ENCODE data around the gene SVIL. TPM values are rescaled to one million over a fixed set of nuclear protein-coding genes. Genes with fewer than 3 reads are reported as not detected.

The SVIL gene
- total RNA-seq, 1 donor from 2014 or later: 58.5 TPM

DNA sequence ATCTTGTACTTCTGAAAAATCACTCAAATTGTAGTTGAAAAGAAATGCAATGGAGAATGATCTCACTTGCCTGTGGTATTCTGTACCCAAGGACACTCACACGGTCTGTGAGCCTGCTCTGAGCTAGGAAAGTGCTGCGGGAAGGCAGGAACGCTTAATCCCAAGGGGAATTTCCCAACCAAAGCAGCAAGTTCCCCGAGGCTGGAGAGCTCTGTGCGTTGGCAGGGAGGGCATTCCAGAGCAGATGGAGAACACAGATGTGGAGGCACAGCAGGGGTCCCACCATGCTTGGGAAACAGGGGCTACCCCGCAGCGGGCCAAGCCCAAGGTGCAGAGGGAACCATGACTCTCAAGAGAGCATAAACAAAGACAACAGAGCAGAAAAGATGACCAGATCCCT is 13.6 kb downstream of the SVIL start:
- TF ChIP-seq, protein P1, sequence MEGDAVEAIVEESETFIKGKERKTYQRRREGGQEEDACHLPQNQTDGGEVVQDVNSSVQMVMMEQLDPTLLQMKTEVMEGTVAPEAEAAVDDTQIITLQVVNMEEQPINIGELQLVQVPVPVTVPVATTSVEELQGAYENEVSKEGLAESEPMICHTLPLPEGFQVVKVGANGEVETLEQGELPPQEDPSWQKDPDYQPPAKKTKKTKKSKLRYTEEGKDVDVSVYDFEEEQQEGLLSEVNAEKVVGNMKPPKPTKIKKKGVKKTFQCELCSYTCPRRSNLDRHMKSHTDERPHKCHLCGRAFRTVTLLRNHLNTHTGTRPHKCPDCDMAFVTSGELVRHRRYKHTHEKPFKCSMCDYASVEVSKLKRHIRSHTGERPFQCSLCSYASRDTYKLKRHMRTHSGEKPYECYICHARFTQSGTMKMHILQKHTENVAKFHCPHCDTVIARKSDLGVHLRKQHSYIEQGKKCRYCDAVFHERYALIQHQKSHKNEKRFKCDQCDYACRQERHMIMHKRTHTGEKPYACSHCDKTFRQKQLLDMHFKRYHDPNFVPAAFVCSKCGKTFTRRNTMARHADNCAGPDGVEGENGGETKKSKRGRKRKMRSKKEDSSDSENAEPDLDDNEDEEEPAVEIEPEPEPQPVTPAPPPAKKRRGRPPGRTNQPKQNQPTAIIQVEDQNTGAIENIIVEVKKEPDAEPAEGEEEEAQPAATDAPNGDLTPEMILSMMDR (conservative IDR thresholded peaks at IDR 0.05; ENCODE audit: low read depth, low read length): no peak

DNA sequence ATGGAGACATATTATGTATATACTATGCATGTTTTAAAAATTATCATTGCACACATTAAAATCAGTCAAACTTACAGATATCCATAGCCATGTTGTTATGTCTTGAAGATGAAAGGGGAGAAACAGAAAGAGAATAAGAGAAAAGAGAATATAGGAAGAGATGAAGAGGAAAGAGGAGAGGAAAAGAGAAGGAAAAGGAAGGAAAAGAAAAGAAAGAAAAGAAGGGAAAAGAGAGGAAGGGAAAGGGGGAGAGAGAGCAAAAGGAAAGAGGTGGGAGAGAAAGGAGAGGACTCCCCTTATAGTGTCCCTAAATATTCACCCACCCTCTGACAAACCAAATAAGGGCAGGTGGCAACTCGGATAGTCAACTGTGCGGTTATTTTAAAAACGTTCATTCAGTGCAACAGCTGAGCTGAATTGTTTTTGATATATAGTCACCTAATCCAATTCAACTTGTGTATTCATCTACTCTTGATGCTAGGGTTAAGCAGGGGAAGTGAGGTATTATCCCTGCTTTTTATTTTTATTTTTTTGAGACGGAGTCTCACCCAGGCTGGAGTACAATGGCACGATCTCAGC is 14.6 kb downstream of the SVIL start:
- no peak for DNase-seq (ENCODE audit: low read depth)
- H3K4me3 ChIP-seq (ENCODE audit: low read depth, low read length): no peak overlapping the region
- TF ChIP-seq, protein P1 (conservative IDR thresholded peaks at IDR 0.05; ENCODE audit: low read depth, low read length): no peak

More for the DNA sequence above, 13.6 kb downstream of the SVIL start:
- DNase-seq (ENCODE audit: low read depth): peak; percentile 70
- no peak overlapping the region for H3K4me3 ChIP-seq (ENCODE audit: low read depth, low read length)

DNA sequence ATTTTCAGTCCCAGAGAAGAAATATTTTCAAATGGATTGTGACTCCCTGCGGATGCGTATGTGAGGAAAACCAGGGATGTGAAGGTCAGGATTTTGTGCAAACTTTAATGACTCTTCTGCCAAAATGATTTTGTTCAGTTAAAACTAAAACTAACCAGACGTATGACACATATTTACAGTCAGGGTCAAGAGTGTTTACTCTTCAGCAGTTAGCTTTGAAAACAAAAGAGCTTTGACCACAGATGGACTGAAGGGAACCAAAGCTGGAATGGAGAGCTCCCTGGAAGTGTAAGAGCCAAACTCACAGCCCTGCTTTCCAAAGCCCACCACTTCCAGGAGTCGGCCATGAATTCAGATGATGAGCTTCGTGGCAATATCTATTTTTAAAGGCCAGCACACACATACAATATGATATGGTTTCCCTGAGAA is 15.5 kb downstream of the SVIL start:
- TF ChIP-seq, protein P1 (conservative IDR thresholded peaks at IDR 0.05; ENCODE audit: low read depth, low read length): no peak
- DNase-seq (ENCODE audit: low read depth): no peak
- H3K4me3 ChIP-seq (ENCODE audit: low read depth, low read length): no peak overlapping the region

DNA sequence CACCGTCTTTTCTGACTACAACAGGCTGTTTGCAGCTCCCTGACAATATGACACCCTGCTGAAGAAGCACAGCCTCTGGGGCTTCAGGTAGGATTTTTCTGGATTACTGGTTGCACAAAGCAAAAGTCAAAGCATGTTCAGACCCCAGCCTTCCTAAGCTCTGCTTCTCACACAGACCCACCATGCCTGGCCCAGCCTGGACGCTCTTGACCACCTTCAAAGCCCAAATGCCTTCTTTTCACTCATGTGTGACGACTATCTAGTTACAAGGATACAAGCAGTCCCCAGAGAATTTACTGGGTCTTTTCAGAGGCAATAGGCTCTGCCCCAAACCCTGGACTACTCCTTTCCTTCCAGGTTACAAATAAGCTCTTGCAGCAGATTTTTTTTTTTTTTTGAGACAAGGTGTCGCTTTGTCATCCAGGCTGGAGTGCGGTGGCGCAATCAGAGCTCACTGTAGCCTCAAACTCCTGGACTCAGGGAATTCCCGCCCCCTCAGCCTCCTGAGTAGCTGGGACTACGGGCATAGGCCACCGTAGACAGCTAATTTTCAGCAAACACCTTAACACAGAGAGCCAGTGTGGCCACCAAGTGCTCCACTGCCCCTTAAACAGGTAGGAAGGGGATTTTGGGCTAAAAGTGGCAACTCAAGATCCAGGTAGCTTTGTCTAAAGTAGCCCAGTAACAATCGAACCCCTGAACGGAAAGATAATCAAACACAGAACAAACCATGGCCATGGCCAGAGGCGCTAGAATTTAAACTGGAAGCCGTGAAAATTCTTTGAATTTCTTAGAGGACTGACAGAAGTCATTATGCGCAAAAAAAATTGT is 16.2 kb downstream of the SVIL start:
- TF ChIP-seq, protein P1 (conservative IDR thresholded peaks at IDR 0.05; ENCODE audit: low read depth, low read length): no peak
- no peak overlapping the region for H3K4me3 ChIP-seq (ENCODE audit: low read depth, low read length)
- DNase-seq (ENCODE audit: low read depth): peak; percentile 54

DNA sequence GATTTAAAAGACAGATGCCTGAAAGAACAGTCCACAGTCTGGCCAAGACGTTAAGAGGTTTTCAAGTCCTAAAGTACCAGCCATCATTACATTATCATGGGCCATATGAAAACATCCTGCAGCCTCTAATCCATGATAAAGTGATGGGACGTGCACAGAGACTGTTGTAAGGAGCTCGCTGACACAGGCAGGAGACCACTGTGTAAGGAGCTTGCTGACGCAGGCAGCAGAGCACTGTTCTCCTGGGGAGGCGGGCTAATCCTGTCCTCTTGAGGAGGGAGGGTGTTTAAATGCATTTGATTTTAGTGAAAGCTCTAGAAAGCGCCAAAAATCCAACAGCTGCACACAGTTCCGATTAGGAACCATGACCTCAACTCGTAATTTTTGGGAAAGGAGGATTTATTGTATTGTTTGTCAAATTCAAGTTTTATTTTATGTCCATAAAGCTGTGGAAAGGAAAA is 16.9 kb downstream of the SVIL start:
- no peak for DNase-seq (ENCODE audit: low read depth)
- TF ChIP-seq, protein P1 (conservative IDR thresholded peaks at IDR 0.05; ENCODE audit: low read depth, low read length): no peak
- no peak overlapping the region for H3K4me3 ChIP-seq (ENCODE audit: low read depth, low read length)

DNA sequence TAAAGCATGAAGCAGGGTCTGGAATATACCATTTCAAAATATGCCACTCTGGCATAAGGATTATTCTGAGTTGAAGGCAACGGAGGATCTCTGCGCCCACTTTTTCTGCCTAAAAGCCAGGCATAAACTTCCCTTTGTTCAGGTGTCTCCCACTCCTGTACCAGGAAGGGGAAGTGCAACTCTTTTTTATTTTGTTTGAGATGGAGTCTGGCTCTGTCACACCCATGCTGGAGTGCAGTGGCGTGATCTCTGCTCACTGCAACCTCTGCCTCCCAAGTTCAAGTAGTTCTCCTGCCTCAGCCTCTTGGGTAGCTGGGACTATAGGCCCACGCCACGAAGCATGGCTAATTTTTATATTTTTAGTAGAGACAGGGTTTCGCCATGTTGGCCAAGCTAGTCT is 18.2 kb downstream of the SVIL start:
- H3K4me3 ChIP-seq (ENCODE audit: low read depth, low read length): no peak overlapping the region
- no peak for DNase-seq (ENCODE audit: low read depth)
- TF ChIP-seq, protein P1 (conservative IDR thresholded peaks at IDR 0.05; ENCODE audit: low read depth, low read length): no peak

Measured in epithelial cell of proximal tubule (primary cell).